ENCODE data around the gene PRR20G. TPM values are rescaled to one million over a fixed set of nuclear protein-coding genes. Genes with fewer than 3 reads are reported as not detected.

Gene PRR20G
- total and polyA plus RNA-seq, 2 of the 4 experiments (the other 2 are of a cell fraction) = not detected

DNA sequence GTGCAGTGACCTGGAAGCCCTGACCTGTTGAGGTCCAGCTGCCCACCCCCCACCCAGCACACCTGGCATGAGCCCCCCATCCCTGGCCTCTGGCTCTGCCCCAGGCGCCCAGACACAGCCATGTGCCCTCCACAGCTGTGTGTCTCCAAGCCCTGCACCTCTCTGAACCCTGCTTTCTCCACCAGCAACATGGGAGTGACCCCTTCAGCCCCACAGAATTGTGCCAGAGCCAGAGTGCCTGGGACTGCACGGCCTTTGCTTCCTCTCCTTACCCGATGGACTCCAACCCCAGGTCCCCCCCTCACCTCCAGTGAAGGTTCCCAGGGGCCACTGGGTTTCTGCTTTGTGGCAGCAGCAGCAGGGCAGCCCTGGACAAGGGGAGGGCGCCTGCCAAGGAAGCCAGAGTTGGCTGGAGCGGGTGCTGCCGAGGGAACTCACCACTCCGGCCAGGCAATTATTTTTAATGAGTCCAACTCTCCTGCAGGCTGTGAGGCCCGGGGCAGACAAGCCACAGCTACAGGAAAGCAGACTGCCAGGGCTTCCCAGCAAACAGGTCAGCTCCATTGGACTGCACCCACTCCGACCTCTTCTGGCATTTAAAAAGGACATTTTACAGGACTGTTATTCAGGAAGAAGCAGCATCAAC, 24.1 kb downstream of the PRR20G start:
- no peak overlapping the region for H2AK9ac ChIP-seq (replicated peaks; ENCODE audit: low read depth, low read length, poor library complexity)
- H4K8ac ChIP-seq (ENCODE audit: low read depth in 2 of 2, low read length in 2 of 2) = no peak overlapping the region
- no peak overlapping the region for H4K5ac ChIP-seq (ENCODE audit: low read depth, low read length)
- no peak overlapping the region for H3K4ac ChIP-seq (ENCODE audit: low read depth, low read length)
- ATAC-seq (ENCODE audit: low read depth) = no peak
- no peak overlapping the region for H2BK5ac ChIP-seq (ENCODE audit: low read depth, low read length, poor library complexity, severe bottlenecking)
- no peak overlapping the region for H3K56ac ChIP-seq (ENCODE audit: extremely low read depth, insufficient read depth, low read length)
- no TSS peak for BruUV-seq (replicated peaks)
- no peak overlapping the region for H2BK120ac ChIP-seq (ENCODE audit: low read depth, low read length)
- no peak overlapping the region for H2BK15ac ChIP-seq (ENCODE audit: low read depth, low read length)
- H3K18ac ChIP-seq (ENCODE audit: low read depth, low read length) = no peak overlapping the region
- H3K36me3 ChIP-seq (ENCODE audit: control insufficient read depth, insufficient read depth, low read length) = no peaks in the 10 kb centered on the region
- H3K4me2 ChIP-seq (ENCODE audit: low read depth, low read length) = no peak overlapping the region
- H3K9me3 ChIP-seq (ENCODE audit: control insufficient read depth, insufficient read depth, low read length) = peaks cover under 1% of the 10 kb centered on the region; the same call in 1 of the 2 replicates
- H3K9ac ChIP-seq (ENCODE audit: low read depth, low read length) = no peak overlapping the region
- POLR2A ChIA-PET (ENCODE audit: unreplicated experiment) = no interaction called here
- no peak overlapping the region for H3K14ac ChIP-seq (replicated peaks; ENCODE audit: low read depth, low read length)
- H2AFZ ChIP-seq (replicated peaks; ENCODE audit: low read length, poor library complexity) = no peak overlapping the region
- H3K4me1 ChIP-seq (ENCODE audit: control insufficient read depth, insufficient read depth, low read length) = no peaks in the 10 kb centered on the region
- H3K9me1 ChIP-seq (ENCODE audit: insufficient read depth, low read length) = no peaks in the 10 kb centered on the region
- in situ Hi-C loops (cut with MboI; ENCODE audit: low sequenced_read_pairs) = no loop called here
- no peak for DNase-seq
- intact Hi-C loops (cut with micrococcal nuclease) = no loop called here
- dilution Hi-C loops (cut with HindIII; ENCODE audit: low sequenced_read_pairs, unreplicated experiment) = no loop called here
- peaks cover 8% of the 10 kb centered on the region for H3K27me3 ChIP-seq (ENCODE audit: control insufficient read depth, insufficient read depth, low read length)
- H2AK5ac ChIP-seq (ENCODE audit: low read depth, low read length) = no peak overlapping the region
- no peak overlapping the region for H2BK20ac ChIP-seq (ENCODE audit: low read depth, low read length)
- TF ChIP-seq, protein P1, sequence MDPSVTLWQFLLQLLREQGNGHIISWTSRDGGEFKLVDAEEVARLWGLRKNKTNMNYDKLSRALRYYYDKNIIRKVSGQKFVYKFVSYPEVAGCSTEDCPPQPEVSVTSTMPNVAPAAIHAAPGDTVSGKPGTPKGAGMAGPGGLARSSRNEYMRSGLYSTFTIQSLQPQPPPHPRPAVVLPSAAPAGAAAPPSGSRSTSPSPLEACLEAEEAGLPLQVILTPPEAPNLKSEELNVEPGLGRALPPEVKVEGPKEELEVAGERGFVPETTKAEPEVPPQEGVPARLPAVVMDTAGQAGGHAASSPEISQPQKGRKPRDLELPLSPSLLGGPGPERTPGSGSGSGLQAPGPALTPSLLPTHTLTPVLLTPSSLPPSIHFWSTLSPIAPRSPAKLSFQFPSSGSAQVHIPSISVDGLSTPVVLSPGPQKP (IDR thresholded peaks at IDR 0.05; ENCODE audit: borderline replicate concordance, low read depth, low read length) = no peak
- no peak for TF ChIP-seq MXI1 (IDR thresholded peaks at IDR 0.05; ENCODE audit: borderline replicate concordance, low read depth, low read length)
- TF ChIP-seq CHD1 (IDR thresholded peaks at IDR 0.05; ENCODE audit: low read depth, low read length) = no peak
- no peak for TF ChIP-seq SMC3 (IDR thresholded peaks at IDR 0.05; ENCODE audit: low read depth, low read length)
- TF ChIP-seq CEBPB (IDR thresholded peaks at IDR 0.05; ENCODE audit: low read depth, low read length) = no peak
- no peak for TF ChIP-seq RAD21 (IDR thresholded peaks at IDR 0.05; ENCODE audit: low read length)
- no peak for TF ChIP-seq RFX5 (IDR thresholded peaks at IDR 0.05; ENCODE audit: low read depth, low read length)
- TF ChIP-seq MAFK (IDR thresholded peaks at IDR 0.05; ENCODE audit: low read depth, low read length) = no peak
- no peak for TF ChIP-seq NFE2L2 (IDR thresholded peaks at IDR 0.05; ENCODE audit: low read depth, low read length)
- no peak for TF ChIP-seq RCOR1 (IDR thresholded peaks at IDR 0.05; ENCODE audit: insufficient replicate concordance, low read length)
- no peak for TF ChIP-seq POLR2A (IDR thresholded peaks at IDR 0.05; ENCODE audit: low read depth, low read length)
- no peak for TF ChIP-seq FOS (IDR thresholded peaks at IDR 0.05; ENCODE audit: low read depth, low read length)
- TF ChIP-seq CTCF (conservative IDR thresholded peaks at IDR 0.05; ENCODE audit: low read depth, low read length) = no peak
- TF ChIP-seq, protein P2, sequence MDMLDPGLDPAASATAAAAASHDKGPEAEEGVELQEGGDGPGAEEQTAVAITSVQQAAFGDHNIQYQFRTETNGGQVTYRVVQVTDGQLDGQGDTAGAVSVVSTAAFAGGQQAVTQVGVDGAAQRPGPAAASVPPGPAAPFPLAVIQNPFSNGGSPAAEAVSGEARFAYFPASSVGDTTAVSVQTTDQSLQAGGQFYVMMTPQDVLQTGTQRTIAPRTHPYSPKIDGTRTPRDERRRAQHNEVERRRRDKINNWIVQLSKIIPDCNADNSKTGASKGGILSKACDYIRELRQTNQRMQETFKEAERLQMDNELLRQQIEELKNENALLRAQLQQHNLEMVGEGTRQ (IDR thresholded peaks at IDR 0.05; ENCODE audit: low read depth, low read length) = no peak
- no peak for TF ChIP-seq BHLHE40 (IDR thresholded peaks at IDR 0.05; ENCODE audit: low read depth, low read length)
- H3K4me3 ChIP-seq (ENCODE audit: insufficient read depth, low read depth, low read length) = no peak overlapping the region
- no peak overlapping the region for H3K23ac ChIP-seq (ENCODE audit: low read depth, low read length)
- CTCF ChIA-PET = no interaction called here
- WGBS, 2 experiments (ENCODE audit: extremely low coverage in 2 of 2, insufficient read length in 1 of 2) = 32% methylated on average over 5 of the region's 9 CpGs; no CpG with 5 or more reads in 1 of the 2 experiments
- no peaks in the 10 kb centered on the region for H4K20me1 ChIP-seq (ENCODE audit: insufficient read depth, low read length)
- no peaks in the 10 kb centered on the region for H3K79me1 ChIP-seq (ENCODE audit: low read depth in 1 of 2, low read length in 2 of 2)
- no peak overlapping the region for H3K27ac ChIP-seq (ENCODE audit: insufficient read depth, low read length)
- H4K91ac ChIP-seq (ENCODE audit: insufficient read depth, low read depth, low read length) = no peak overlapping the region

All from IMR-90 (cell line).